NCI-H1105 treated with DMSO at 0.1 percent for 48 hours (cell line): ENCODE measurements around the gene EPAS1.

Experiments used
- DNase-seq: peaks from one replicate; lab custom pipeline; 2025; lab: John Stamatoyannopoulos, UW

Gene EPAS1

GRCh38 chr2:46325182-46325928 is 28.1 kb downstream of the EPAS1 start:
- DNase-seq = no peak

GRCh38 chr2:46326231-46326980 is 29.2 kb downstream of the EPAS1 start:
- DNase-seq = no peak

GRCh38 chr2:46327627-46328026 is 30.4 kb downstream of the EPAS1 start:
- no peak for DNase-seq

GRCh38 chr2:46328291-46328690 is 31.1 kb downstream of the EPAS1 start:
- DNase-seq = no peak

GRCh38 chr2:46328829-46329228 is 31.6 kb downstream of the EPAS1 start:
- no peak for DNase-seq

GRCh38 chr2:46329340-46329739 is 32.1 kb downstream of the EPAS1 start:
- no peak for DNase-seq

- no peak for DNase-seq
Measured at GRCh38 chr2:46329803-46330775, 32.9 kb downstream of the EPAS1 start.

- no peak for DNase-seq
Measured at GRCh38 chr2:46331109-46331766, 34.0 kb downstream of the EPAS1 start.

- no peak for DNase-seq
Measured at GRCh38 chr2:46332686-46333281, 35.6 kb downstream of the EPAS1 start.

GRCh38 chr2:46333912-46334311 is 36.7 kb downstream of the EPAS1 start:
- no peak for DNase-seq

GRCh38 chr2:46334389-46335271 is 37.4 kb downstream of the EPAS1 start:
- DNase-seq = no peak

GRCh38 chr2:46335391-46336282 is 38.4 kb downstream of the EPAS1 start:
- no peak for DNase-seq

GRCh38 chr2:46336283-46336959 is 39.2 kb downstream of the EPAS1 start:
- DNase-seq = no peak

- DNase-seq = no peak
Measured at GRCh38 chr2:46337208-46337994, 40.2 kb downstream of the EPAS1 start.

- no peak for DNase-seq
Measured at GRCh38 chr2:46338674-46339073, 41.5 kb downstream of the EPAS1 start.

GRCh38 chr2:46339200-46339599 is 42.0 kb downstream of the EPAS1 start:
- DNase-seq = no peak

- DNase-seq = no peak
Measured at GRCh38 chr2:46339676-46340459, 42.7 kb downstream of the EPAS1 start.
